Osteocyte (in vitro differentiated cells): ENCODE measurements around the gene OR2T2. TPM values are rescaled to one million over a fixed set of nuclear protein-coding genes. Genes with fewer than 3 reads are reported as not detected.
"Not testable (repeated sequence)": the region's sequence is repeated elsewhere in the genome, so short reads cannot be mapped to it uniquely, and the experiment has no call there.

Experiments used
- DNase-seq: peaks from one replicate; pipeline ENCODE4 v3.0.0; 2021; ENCODE audit warnings: mixed read lengths; ENCODE audit not compliant: unreplicated experiment; ENCODE audit errors: extremely low spot score
- H3K27ac Mint-ChIP-seq: one replicate; pipeline ENCODE4 v1.8.0; 2021; ENCODE audit warnings: mild to moderate bottlenecking, mixed read lengths; ENCODE audit not compliant: unreplicated experiment
- H3K27me3 Mint-ChIP-seq: one replicate; pipeline ENCODE4 v1.8.0; 2021; ENCODE audit warnings: mixed read lengths; ENCODE audit not compliant: unreplicated experiment
- H3K36me3 Mint-ChIP-seq: one replicate; pipeline ENCODE4 v1.8.0; 2021; ENCODE audit warnings: mixed read lengths; ENCODE audit not compliant: unreplicated experiment
- H3K4me1 Mint-ChIP-seq: one replicate; pipeline ENCODE4 v1.8.0; 2021; ENCODE audit warnings: mixed read lengths; ENCODE audit not compliant: unreplicated experiment
- H3K4me3 Mint-ChIP-seq: one replicate; pipeline ENCODE4 v1.8.0; 2021; ENCODE audit warnings: mild to moderate bottlenecking, moderate library complexity, mixed read lengths; ENCODE audit not compliant: unreplicated experiment
- H3K9me3 Mint-ChIP-seq: one replicate; pipeline ENCODE4 v1.8.0; 2021; ENCODE audit warnings: mixed read lengths; ENCODE audit not compliant: unreplicated experiment
- total RNA-seq: library from RNA; stranded (reverse); gene quantifications from 2 replicates; pipeline ENCODE4 v1.2.1, GENCODE V29; 2021

Gene OR2T2
- total RNA-seq, 1 donor from 2014 or later = not detected

- DNase-seq, H3K36me3 Mint-ChIP-seq, H3K27me3 Mint-ChIP-seq, H3K27ac Mint-ChIP-seq, H3K4me3 Mint-ChIP-seq, H3K4me1 Mint-ChIP-seq: not testable (repeated sequence)
- H3K9me3 Mint-ChIP-seq = peaks cover 26% of the 10 kb centered on the region
Observed at GRCh38 chr1:248439283-248439682, 6.2 kb upstream of the OR2T2 start.

DNA sequence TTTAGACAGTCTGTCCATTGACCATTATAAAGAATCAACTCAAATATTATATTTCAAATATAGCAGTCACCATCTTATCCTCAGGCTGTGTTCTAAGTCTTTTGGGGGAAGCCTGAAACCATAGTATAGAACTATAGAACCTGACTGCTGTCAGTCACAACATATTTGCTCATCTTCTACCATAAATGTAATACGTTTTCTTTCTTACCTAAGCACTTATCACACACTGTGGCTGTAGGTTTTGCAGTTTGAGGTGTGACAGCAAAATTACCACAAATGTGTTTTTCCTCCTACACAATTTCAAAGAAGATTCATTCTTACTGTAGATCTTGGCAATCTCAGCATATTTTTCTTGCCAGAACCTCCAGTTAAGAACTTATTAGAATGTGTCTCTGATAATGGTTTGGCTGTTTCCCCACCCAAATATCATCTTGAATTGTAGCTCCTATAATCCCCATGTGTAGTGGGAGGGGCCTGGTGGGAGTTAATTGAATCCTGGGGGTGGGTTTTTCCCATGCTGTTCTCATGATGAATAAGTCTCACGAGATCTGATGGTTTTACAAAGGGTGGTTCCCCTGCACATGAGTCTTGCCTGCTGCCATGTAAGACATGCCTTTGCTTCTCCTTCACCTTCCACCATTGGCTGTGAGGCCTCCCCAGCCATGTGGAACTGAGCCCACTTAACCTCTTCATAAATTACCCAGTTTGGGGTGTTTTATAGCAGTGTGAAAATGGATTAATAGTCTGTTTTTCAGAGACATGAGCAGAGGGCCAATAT lies 2.7 kb upstream of the OR2T2 start:
- H3K27me3 Mint-ChIP-seq, H3K27ac Mint-ChIP-seq, DNase-seq, H3K36me3 Mint-ChIP-seq, H3K4me1 Mint-ChIP-seq, H3K4me3 Mint-ChIP-seq: not testable (repeated sequence)
- peaks cover 37% of the 10 kb centered on the region for H3K9me3 Mint-ChIP-seq

GRCh38 chr1:248444603-248445002 lies 834 bp upstream of the OR2T2 start:
- H3K27me3 Mint-ChIP-seq, H3K4me1 Mint-ChIP-seq, H3K27ac Mint-ChIP-seq, H3K36me3 Mint-ChIP-seq, DNase-seq, H3K4me3 Mint-ChIP-seq: not testable (repeated sequence)
- peaks cover 32% of the 10 kb centered on the region for H3K9me3 Mint-ChIP-seq

GRCh38 chr1:248448409-248449074 lies 3.1 kb downstream of the OR2T2 start:
- not testable (repeated sequence) for DNase-seq, H3K27ac Mint-ChIP-seq, H3K27me3 Mint-ChIP-seq, H3K4me1 Mint-ChIP-seq, H3K36me3 Mint-ChIP-seq, H3K4me3 Mint-ChIP-seq
- H3K9me3 Mint-ChIP-seq = peaks cover 17% of the 10 kb centered on the region

GRCh38 chr1:248449821-248450465 lies 4.5 kb downstream of the OR2T2 start:
- not testable (repeated sequence) for DNase-seq, H3K27me3 Mint-ChIP-seq, H3K4me1 Mint-ChIP-seq, H3K9me3 Mint-ChIP-seq, H3K4me3 Mint-ChIP-seq, H3K27ac Mint-ChIP-seq, H3K36me3 Mint-ChIP-seq

GRCh38 chr1:248450466-248451145 lies 5.2 kb downstream of the OR2T2 start:
- H3K27ac Mint-ChIP-seq, H3K4me1 Mint-ChIP-seq, H3K4me3 Mint-ChIP-seq, H3K36me3 Mint-ChIP-seq, DNase-seq, H3K27me3 Mint-ChIP-seq, H3K9me3 Mint-ChIP-seq: not testable (repeated sequence)

DNA sequence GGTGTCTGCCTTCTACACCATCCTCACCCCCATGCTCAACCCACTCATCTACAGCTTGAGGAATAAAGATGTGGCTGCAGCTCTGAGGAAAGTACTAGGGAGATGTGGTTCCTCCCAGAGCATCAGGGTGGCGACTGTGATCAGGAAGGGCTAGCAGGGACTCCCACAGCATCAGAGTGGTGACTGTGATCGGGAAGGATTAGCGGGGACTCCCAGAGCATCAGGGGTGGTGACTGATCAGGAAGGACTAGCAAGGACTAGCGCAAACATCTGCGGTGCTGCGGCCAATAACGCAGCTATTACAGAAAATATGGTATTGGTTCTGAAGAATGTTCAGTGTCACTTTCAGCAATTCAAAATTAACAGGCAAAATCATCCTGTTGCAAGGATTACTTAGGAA lies 8.2 kb downstream of the OR2T2 start:
- H3K27ac Mint-ChIP-seq, H3K27me3 Mint-ChIP-seq, DNase-seq, H3K36me3 Mint-ChIP-seq, H3K4me3 Mint-ChIP-seq, H3K4me1 Mint-ChIP-seq, H3K9me3 Mint-ChIP-seq: not testable (repeated sequence)

DNA sequence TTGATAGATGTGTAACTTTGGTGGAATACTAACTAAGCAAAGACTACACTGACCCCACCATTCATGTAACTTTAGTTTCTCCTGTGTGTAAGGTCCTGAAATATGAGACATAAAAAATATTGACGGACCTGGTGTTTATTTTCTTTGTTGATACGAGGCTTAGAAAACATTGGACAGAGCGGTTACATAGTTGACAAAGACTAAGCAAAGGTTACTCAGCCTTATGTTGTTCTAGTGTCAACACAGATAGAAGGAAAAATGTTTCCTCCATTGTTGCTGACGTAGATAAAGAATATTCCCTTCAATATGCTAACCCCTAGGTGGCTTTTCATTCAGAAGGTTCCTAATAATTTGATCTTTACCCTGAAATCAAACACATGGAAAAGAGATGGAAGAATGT lies 9.6 kb downstream of the OR2T2 start:
- H3K36me3 Mint-ChIP-seq, H3K4me3 Mint-ChIP-seq, DNase-seq, H3K27me3 Mint-ChIP-seq, H3K4me1 Mint-ChIP-seq, H3K27ac Mint-ChIP-seq: not testable (repeated sequence)
- peaks cover 19% of the 10 kb centered on the region for H3K9me3 Mint-ChIP-seq

GRCh38 chr1:248456635-248457034 lies 11.2 kb downstream of the OR2T2 start:
- peaks cover 30% of the 10 kb centered on the region for H3K9me3 Mint-ChIP-seq
- not testable (repeated sequence) for H3K4me1 Mint-ChIP-seq, H3K36me3 Mint-ChIP-seq, H3K4me3 Mint-ChIP-seq, H3K27me3 Mint-ChIP-seq, H3K27ac Mint-ChIP-seq, DNase-seq

DNA sequence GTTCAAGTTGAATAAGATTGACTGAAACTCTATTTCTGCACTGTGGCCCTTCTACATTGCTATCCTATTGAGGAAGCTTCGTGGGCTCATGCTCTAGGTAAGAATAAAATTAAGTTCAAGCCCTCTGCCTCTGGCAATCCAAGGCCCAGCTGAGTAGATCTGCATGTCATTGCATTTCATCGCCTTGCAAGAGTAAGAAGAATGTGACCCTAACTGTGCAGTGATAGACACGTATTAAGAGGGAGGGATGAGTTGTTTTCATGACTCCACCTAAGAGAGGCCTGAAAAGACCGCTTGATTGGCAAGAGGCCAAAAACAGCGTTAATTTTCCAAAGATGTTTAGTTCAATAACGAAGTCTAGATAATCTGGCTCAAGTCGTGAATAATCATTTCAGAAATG lies 13.7 kb downstream of the OR2T2 start:
- H3K27ac Mint-ChIP-seq, H3K4me3 Mint-ChIP-seq, H3K36me3 Mint-ChIP-seq, H3K27me3 Mint-ChIP-seq, DNase-seq, H3K4me1 Mint-ChIP-seq: not testable (repeated sequence)
- H3K9me3 Mint-ChIP-seq = peaks cover 50% of the 10 kb centered on the region
